Testis (tissue), 2 donors: Measurements from ENCODE around the gene DAB2IP.

Source experiments
- CTCF ChIP-seq, 3 experiments: fragments of 450-650 bp in 2 of 3; fragments of 200-600 bp in 1 of 3; sonication (generic) in 1 of 3; IDR thresholded peaks; one replicate each; pipeline ENCODE4 v1.5.1; 2016 to 2019; ENCODE audit warnings: antibody characterized with exemption in 3 of 3, mild to moderate bottlenecking in 2 of 3, moderate library complexity in 1 of 3
- POLR2A ChIP-seq: fragments of 450-650 bp; IDR thresholded peaks from one replicate; pipeline ENCODE4 v1.6.1; 2017; ENCODE audit warnings: antibody characterized with exemption, mild to moderate bottlenecking, moderate library complexity

GRCh38 chr9:121811751-121812150 lies 160.3 kb downstream of the DAB2IP start:
- TF ChIP-seq CTCF (IDR thresholded peaks at IDR 0.05): no peak
- no peak for TF ChIP-seq POLR2A
